ENCODE measurements around the gene LRP3.
A peak's percentile ranks its signal among the peaks of the same experiment; 100 is the strongest.

DNA sequence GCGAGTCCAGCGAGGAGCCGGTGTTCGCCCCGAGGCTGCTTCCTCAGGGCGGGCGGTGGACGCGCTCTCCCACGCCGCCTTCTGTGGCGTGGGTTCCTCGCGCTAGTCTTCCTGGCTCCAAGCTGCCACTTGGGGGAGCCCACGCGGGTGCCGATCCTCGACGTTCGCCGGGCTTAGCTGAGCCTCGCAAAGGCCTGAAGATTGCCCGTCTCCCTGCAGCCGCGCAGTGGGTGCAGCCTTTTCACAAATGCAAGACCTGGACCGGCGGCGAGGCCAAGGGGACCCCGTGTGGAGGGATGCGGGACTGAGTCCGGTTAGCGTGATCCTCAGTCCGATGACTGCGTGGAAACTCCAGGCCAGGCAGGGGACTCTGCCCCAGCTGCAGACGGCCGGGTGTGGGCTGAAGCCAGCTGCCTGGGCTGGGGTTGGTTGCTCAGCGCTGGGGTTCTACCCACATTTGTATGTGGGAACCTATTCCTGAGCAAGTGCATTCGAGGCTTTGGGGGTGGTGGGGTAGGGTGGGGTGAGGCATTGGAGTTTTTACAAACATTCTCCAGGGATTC is 16.6 kb upstream of the LRP3 start:
- no peak for TF ChIP-seq POLR2A (IDR thresholded peaks at IDR 0.05; ENCODE audit: extremely low read depth, insufficient read length)
- TF ChIP-seq, protein P1, sequence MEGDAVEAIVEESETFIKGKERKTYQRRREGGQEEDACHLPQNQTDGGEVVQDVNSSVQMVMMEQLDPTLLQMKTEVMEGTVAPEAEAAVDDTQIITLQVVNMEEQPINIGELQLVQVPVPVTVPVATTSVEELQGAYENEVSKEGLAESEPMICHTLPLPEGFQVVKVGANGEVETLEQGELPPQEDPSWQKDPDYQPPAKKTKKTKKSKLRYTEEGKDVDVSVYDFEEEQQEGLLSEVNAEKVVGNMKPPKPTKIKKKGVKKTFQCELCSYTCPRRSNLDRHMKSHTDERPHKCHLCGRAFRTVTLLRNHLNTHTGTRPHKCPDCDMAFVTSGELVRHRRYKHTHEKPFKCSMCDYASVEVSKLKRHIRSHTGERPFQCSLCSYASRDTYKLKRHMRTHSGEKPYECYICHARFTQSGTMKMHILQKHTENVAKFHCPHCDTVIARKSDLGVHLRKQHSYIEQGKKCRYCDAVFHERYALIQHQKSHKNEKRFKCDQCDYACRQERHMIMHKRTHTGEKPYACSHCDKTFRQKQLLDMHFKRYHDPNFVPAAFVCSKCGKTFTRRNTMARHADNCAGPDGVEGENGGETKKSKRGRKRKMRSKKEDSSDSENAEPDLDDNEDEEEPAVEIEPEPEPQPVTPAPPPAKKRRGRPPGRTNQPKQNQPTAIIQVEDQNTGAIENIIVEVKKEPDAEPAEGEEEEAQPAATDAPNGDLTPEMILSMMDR (IDR thresholded peaks at IDR 0.05; ENCODE audit: low read depth, low read length), result no peak
- peak; percentile 25; the same call in 1 of the 2 replicates for TF ChIP-seq MAX (IDR thresholded peaks at IDR 0.05; ENCODE audit: low read depth, low read length)
- TF ChIP-seq MYC (IDR thresholded peaks at IDR 0.05; ENCODE audit: low read depth, low read length), result no peak; the same call in 1 of the 2 replicates
